IPS-NIHi7 (cell line): ENCODE results near the gene TBC1D25.
A peak's percentile ranks its signal among the peaks of the same experiment; 100 is the strongest.

Source experiments
- DNase-seq: peaks from one replicate; pipeline ENCODE4 v3.0.0; 2012; ENCODE audit warnings: mixed read lengths; ENCODE audit errors: extremely low spot score

TBC1D25 gene

DNA sequence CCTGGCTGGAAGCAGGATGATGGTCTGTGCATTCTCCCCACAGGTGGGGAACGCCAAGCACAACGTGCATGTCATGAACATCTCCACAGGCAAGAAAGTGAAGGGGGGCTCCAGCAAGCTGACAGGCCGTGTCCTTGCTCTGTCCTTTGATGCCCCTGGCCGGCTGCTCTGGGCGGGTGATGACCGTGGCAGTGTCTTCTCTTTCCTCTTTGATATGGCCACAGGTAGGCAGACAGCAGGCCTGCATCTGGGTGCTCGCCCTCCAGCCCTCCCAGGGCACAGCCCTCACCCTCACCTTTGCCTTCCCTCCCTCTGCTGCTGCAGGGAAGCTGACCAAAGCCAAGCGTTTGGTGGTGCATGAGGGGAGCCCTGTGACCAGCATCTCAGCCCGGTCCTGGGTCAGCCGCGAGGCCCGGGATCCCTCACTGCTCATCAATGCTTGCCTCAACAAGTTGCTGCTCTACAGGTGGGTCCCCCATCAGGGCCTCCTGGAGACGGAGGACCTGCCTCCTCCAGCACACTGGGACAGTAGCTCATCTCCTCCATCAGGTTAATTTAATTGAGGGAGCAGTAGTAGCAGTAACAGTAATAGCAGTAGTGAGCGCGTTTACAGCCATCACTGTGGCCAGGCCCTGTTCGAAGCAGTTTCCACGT, 62.4 kb downstream of the TBC1D25 start:
- peak; percentile 2 for DNase-seq

DNA sequence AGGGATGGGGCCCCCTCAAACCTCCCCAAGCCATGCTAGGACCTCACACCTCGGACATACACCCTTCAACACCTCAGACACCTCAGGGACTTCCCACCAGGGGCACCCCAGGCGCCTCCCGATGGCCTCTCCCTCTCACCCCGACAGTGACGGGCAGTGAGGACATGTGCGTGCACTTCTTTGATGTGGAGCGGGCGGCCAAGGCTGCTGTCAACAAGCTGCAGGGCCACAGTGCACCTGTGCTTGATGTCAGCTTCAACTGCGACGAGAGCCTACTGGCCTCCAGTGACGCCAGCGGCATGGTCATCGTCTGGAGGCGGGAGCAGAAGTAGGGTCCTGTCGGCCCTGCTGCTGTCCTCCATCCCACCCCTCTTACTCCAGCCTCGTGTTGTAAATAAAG, 65.2 kb downstream of the TBC1D25 start:
- no peak for DNase-seq

GRCh38 chrX:48606091-48606490, 66.6 kb downstream of the TBC1D25 start:
- peak; percentile 37 for DNase-seq

- DNase-seq: no peak
Measured at GRCh38 chrX:48611703-48612102, 72.2 kb downstream of the TBC1D25 start.
